GM19328 (cell line): ENCODE results near the gene OLIG2.

Source experiments
- ATAC-seq: cut with Tn5 transposase; IDR thresholded peaks from one replicate; pipeline ENCODE4 v1.9.1; 2021; ENCODE audit warnings: mild to moderate bottlenecking, moderate library complexity; ENCODE audit not compliant: unreplicated experiment

OLIG2 gene

GRCh38 chr21:33032434-33033047, 6.8 kb downstream of the OLIG2 start:
- no peak for ATAC-seq

- ATAC-seq: no peak
Observed at GRCh38 chr21:33033094-33033951, 7.6 kb downstream of the OLIG2 start.

- ATAC-seq: no peak
Observed at GRCh38 chr21:33033961-33034413, 8.3 kb downstream of the OLIG2 start.

GRCh38 chr21:33035147-33035546, 9.4 kb downstream of the OLIG2 start:
- ATAC-seq: no peak

- ATAC-seq: no peak
Observed at GRCh38 chr21:33036430-33037162, 10.9 kb downstream of the OLIG2 start.

- no peak for ATAC-seq
Observed at GRCh38 chr21:33037501-33037900, 11.8 kb downstream of the OLIG2 start.

GRCh38 chr21:33039536-33039935, 13.8 kb downstream of the OLIG2 start:
- ATAC-seq: no peak

- no peak for ATAC-seq
Observed at GRCh38 chr21:33040215-33040614, 14.5 kb downstream of the OLIG2 start.

- ATAC-seq: no peak
Observed at GRCh38 chr21:33041981-33042380, 16.2 kb downstream of the OLIG2 start.

GRCh38 chr21:33042812-33043211, 17.1 kb downstream of the OLIG2 start:
- no peak for ATAC-seq

GRCh38 chr21:33046455-33046854, 20.7 kb downstream of the OLIG2 start:
- ATAC-seq: no peak

GRCh38 chr21:33047231-33047630, 21.5 kb downstream of the OLIG2 start:
- ATAC-seq: no peak

- no peak for ATAC-seq
Observed at GRCh38 chr21:33051925-33052324, 26.2 kb downstream of the OLIG2 start.

- ATAC-seq: no peak
Observed at GRCh38 chr21:33053951-33054350, 28.2 kb downstream of the OLIG2 start.

GRCh38 chr21:33055991-33056390, 30.3 kb downstream of the OLIG2 start:
- ATAC-seq: no peak

GRCh38 chr21:33057385-33057940, 31.7 kb downstream of the OLIG2 start:
- no peak for ATAC-seq

- ATAC-seq: no peak
Observed at GRCh38 chr21:33058527-33058926, 32.8 kb downstream of the OLIG2 start.

- no peak for ATAC-seq
Observed at GRCh38 chr21:33058957-33059356, 33.2 kb downstream of the OLIG2 start.

- no peak for ATAC-seq
Observed at GRCh38 chr21:33059380-33059841, 33.7 kb downstream of the OLIG2 start.

- ATAC-seq: no peak
Observed at GRCh38 chr21:33061233-33061632, 35.5 kb downstream of the OLIG2 start.

- ATAC-seq: no peak
Observed at GRCh38 chr21:33063375-33063883, 37.7 kb downstream of the OLIG2 start.
